Endothelial cell (in vitro differentiated cells): ENCODE data around the gene CENPN. TPM values are rescaled to one million over a fixed set of nuclear protein-coding genes. Genes with fewer than 3 reads are reported as not detected.

Experiments
- DNase-seq: peaks from one replicate; pipeline ENCODE4 v3.0.0; 2021; ENCODE audit warnings: low spot score
- H3K27ac Mint-ChIP-seq: one replicate; pipeline ENCODE4 v1.8.0; 2021; ENCODE audit warnings: mixed read lengths, inconsistent platforms; ENCODE audit not compliant: unreplicated experiment
- H3K27me3 Mint-ChIP-seq: one replicate; pipeline ENCODE4 v1.8.0; 2021; ENCODE audit warnings: mild to moderate bottlenecking, moderate library complexity, mixed read lengths, inconsistent platforms; ENCODE audit not compliant: unreplicated experiment
- H3K36me3 Mint-ChIP-seq: one replicate; pipeline ENCODE4 v1.8.0; 2021; ENCODE audit warnings: mild to moderate bottlenecking, low read depth, mixed read lengths, inconsistent platforms; ENCODE audit not compliant: unreplicated experiment
- H3K4me1 Mint-ChIP-seq: one replicate; pipeline ENCODE4 v1.8.0; 2021; ENCODE audit warnings: mild to moderate bottlenecking, mixed read lengths, inconsistent platforms; ENCODE audit not compliant: unreplicated experiment
- H3K4me3 Mint-ChIP-seq: one replicate; pipeline ENCODE4 v1.8.0; 2021; ENCODE audit warnings: mild to moderate bottlenecking, mixed read lengths, inconsistent platforms; ENCODE audit not compliant: unreplicated experiment
- H3K9me3 Mint-ChIP-seq: one replicate; pipeline ENCODE4 v1.8.0; 2021; ENCODE audit warnings: mixed read lengths, inconsistent platforms; ENCODE audit not compliant: unreplicated experiment
- CTCF ChIP-seq: fragments of 200-600 bp; sonication (generic); IDR thresholded peaks from one replicate; pipeline ENCODE4 v1.5.0; 2021; ENCODE audit warnings: antibody characterized with exemption; ENCODE audit not compliant: unreplicated experiment
- total RNA-seq: library from RNA; stranded (reverse); fragmentation: NEBNext Ultra II Directional; extraction: Animal tissue kit (Norgen Biotek cat#: 25700); gene quantifications from one replicate; pipeline ENCODE4 v1.2.1, GENCODE V29; 2021; ENCODE audit not compliant: unreplicated experiment

Gene CENPN
- total RNA-seq, 1 donor from 2014 or later = 17.0 TPM

- Mint-ChIP-seq H3K27me3 (peaks cover 2% of the 10 kb centered on the region), H3K4me1 (peaks cover 29% of the 10 kb centered on the region), H3K27ac (peak overlapping the region; percentile 40), H3K36me3 (peaks cover 12% of the 10 kb centered on the region), H3K9me3 (no peaks in the 10 kb centered on the region), H3K4me3 (no peak overlapping the region)
- TF ChIP-seq CTCF = peak; percentile 86
- DNase-seq = no peak
Measured at GRCh38 chr16:80974649-80975376, 32.2 kb upstream of the CENPN start.

- Mint-ChIP-seq H3K9me3 (no peaks in the 10 kb centered on the region), H3K4me1 (peaks cover 26% of the 10 kb centered on the region), H3K4me3 (no peak overlapping the region), H3K27ac (no peak overlapping the region), H3K36me3 (peaks cover 12% of the 10 kb centered on the region), H3K27me3 (peaks cover 2% of the 10 kb centered on the region)
- no peak for DNase-seq
- no peak for TF ChIP-seq CTCF
Measured at GRCh38 chr16:80976946-80977345, 30.1 kb upstream of the CENPN start.

GRCh38 chr16:80981103-80981502, 25.9 kb upstream of the CENPN start:
- Mint-ChIP-seq H3K36me3 (peaks cover 5% of the 10 kb centered on the region), H3K4me3 (no peak overlapping the region), H3K27ac (no peak overlapping the region), H3K9me3 (no peaks in the 10 kb centered on the region), H3K4me1 (peaks cover 22% of the 10 kb centered on the region), H3K27me3 (no peaks in the 10 kb centered on the region)
- DNase-seq = no peak
- no peak for TF ChIP-seq CTCF

- TF ChIP-seq CTCF = no peak
- peak overlapping the region; percentile 55 for H3K27ac Mint-ChIP-seq
- peaks cover 5% of the 10 kb centered on the region for H3K36me3 Mint-ChIP-seq
- H3K4me3 Mint-ChIP-seq = no peak overlapping the region
- H3K9me3 Mint-ChIP-seq = no peaks in the 10 kb centered on the region
- no peak for DNase-seq
- peaks cover 33% of the 10 kb centered on the region for H3K4me1 Mint-ChIP-seq
- no peaks in the 10 kb centered on the region for H3K27me3 Mint-ChIP-seq
Measured at GRCh38 chr16:80982646-80983045, 24.4 kb upstream of the CENPN start.

GRCh38 chr16:80984124-80984892, 22.7 kb upstream of the CENPN start:
- TF ChIP-seq CTCF = no peak
- H3K4me3 Mint-ChIP-seq = no peak overlapping the region
- peaks cover 34% of the 10 kb centered on the region for H3K4me1 Mint-ChIP-seq
- DNase-seq = no peak
- no peaks in the 10 kb centered on the region for H3K27me3 Mint-ChIP-seq
- no peaks in the 10 kb centered on the region for H3K9me3 Mint-ChIP-seq
- peak overlapping the region; percentile 91 for H3K27ac Mint-ChIP-seq
- peaks cover 1% of the 10 kb centered on the region for H3K36me3 Mint-ChIP-seq
